Heart right ventricle (tissue), 16 donors: ENCODE measurements around the gene ALB. TPM values are rescaled to one million over a fixed set of nuclear protein-coding genes. Genes with fewer than 3 reads are reported as not detected.

Experiments
- ATAC-seq, 8 donors: fragments of 200-7000 bp; cut with Tn5 transposase; one replicate each; pipeline ENCODE4 v1.9.1; 2020; ENCODE audit warnings: mild to moderate bottlenecking in 8 of 8, moderate library complexity in 8 of 8, moderate number of reproducible peaks in 1 of 8
- DNase-seq, 2 donors: peaks; one replicate each; pipeline ENCODE4 v3.0.0-alpha.2; 2020
- H3K27ac ChIP-seq, 10 donors: fragments of 200-600 bp; sonication (generic) in 2 of 10; one replicate each; pipeline versions ENCODE4 v1.5.0 to v1.8.0; 2020 to 2022; ENCODE audit warnings: mild to moderate bottlenecking in 3 of 10
- H3K27me3 ChIP-seq, 7 donors: fragments of 200-600 bp; one replicate each; pipeline ENCODE4 v1.8.0; 2021 to 2022; ENCODE audit warnings: mild to moderate bottlenecking in 2 of 7
- H3K36me3 ChIP-seq, 9 donors: fragments of 200-600 bp; sonication (generic) in 1 of 9; one replicate each; pipeline versions ENCODE4 v1.5.0 to v1.8.0; 2020 to 2022; ENCODE audit warnings: mild to moderate bottlenecking in 2 of 9
- H3K4me1 ChIP-seq, 9 donors: fragments of 200-600 bp; sonication (generic) in 1 of 9; one replicate each; pipeline versions ENCODE4 v1.5.0 to v1.8.0; 2020 to 2022; ENCODE audit warnings: mild to moderate bottlenecking in 4 of 9
- H3K4me3 ChIP-seq, 10 donors: fragments of 200-600 bp; sonication (generic) in 2 of 10; one replicate each; pipeline versions ENCODE4 v1.5.0 to v1.8.0; 2020 to 2022; ENCODE audit warnings: mild to moderate bottlenecking in 7 of 10, moderate library complexity in 2 of 10
- H3K9me3 ChIP-seq, 11 donors: fragments of 200-600 bp in 10 of 11; sonication (generic) in 2 of 11; one replicate each; pipeline versions ENCODE4 v1.5.0 to v1.8.0; 2013 to 2022; ENCODE audit warnings: mild to moderate bottlenecking in 2 of 11, control low read depth in 1 of 11, moderate library complexity in 1 of 11
- WGBS, 2 donors: extraction: QIAGEN DNeasy Blood & Tissue Kit; methylation state at CpG; one replicate each; pipeline ENCODE4 v1.1.7; 2013; ENCODE audit warnings: inconsistent platforms in 1 of 2; 5-methylcytosine and 5-hydroxymethylcytosine counted together
- intact Hi-C, 10 donors: fragments of 100-400 bp; cut with DNase I; formaldehyde crosslinking; loops; one replicate each; pipeline versions ENCODE4 v1.11.1 to v1.14.2; 2022
- polyA plus RNA-seq, 2 donors: library from polyadenylated mRNA; stranded (reverse); fragments of 200-250 nt; gene quantifications; one replicate each; pipeline ENCODE4 v1.2.3, GENCODE V29; 2013
- total RNA-seq, 10 donors: library from RNA; stranded (reverse); fragmentation: NEBNext Ultra II Directional in 3 of 10; extraction: Animal tissue kit (Norgen Biotek cat#: 25700) in 3 of 10; gene quantifications; one replicate each; pipeline versions ENCODE4 v1.2.1 to v1.2.4, GENCODE V29; 2021 to 2023
- TF ChIP-seq, protein P1 (sequence below), 9 donors: fragments of 200-600 bp; sonication (generic) in 2 of 9; IDR thresholded peaks; one replicate each; pipeline versions ENCODE4 v1.5.0 to v1.8.0; 2021 to 2022; ENCODE audit warnings: antibody characterized with exemption in 9 of 9, mild to moderate bottlenecking in 5 of 9, moderate library complexity in 1 of 9
- donor health status: Arrhythmogenic right ventricular cardiomyopathy.
- donor health status: ischemic (EF 13 %, LVEDD 7.1; RV severe dilation, severe dysfunction).
- donor health status: healthy with polysubstance abuse.
- donor health status: DM: no; HTN: yes; CAD: no.
- donor health status: DM: no; HTN: no; CAD: no.
- donor health status: ischemic (EF 25% LVEDD 6.9; RV normal size, moderate dysfunction).
- donor health status: ischemic (EF 25% LVEDD 5.7; RV mildly dilated, moderate dysfunction).
- donor health status: healthy.
- donor health status: DM: yes; HTN: yes; CAD: no.
- donor health status: Ischemic cardiomyopathy.
- donor health status: ischemic (EF 35%, LVEDD 5.7; RV mildly dilated, moderate dysfunction).
- donor health status: nonischemic (EF 11% LVEDD 7.7; RV severe dilation, severe dysfunction).
- donor health status: DM: yes; HTN: yes; CAD: no.
- donor health status: PGD.
- donor health status: ischemic (EF 29% LVEDD 5.4; RV normal size, mild dysfunction).
- donor health status: nonischemic (EF 23%, LVEDD 6.1; RV moderate dilation, normal function).

Gene ALB
- total and polyA plus RNA-seq, 12 donors = 0.06 to 2.4 (median 0.53) TPM; not detected in 7

DNA sequence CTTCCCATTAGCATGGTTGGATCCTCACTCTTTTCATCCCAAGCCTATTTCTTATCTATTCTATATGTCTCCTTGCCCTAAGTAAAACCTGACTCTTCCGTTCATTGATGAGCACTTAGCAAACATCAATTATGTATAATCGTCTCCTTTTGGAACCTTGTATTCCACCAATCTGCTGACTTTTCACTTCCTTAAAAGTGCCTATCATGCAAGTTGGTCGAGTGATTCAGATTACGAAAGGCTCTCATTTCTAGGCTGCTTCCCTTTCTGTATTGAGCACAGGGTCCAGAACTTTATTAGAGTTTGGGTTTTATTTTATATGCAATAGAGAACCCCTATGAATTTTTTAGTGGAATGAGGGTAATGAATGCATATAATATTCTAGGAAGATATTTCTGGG lies 27.1 kb upstream of the ALB start:
- no peaks in the 10 kb centered on the region for H3K36me3 ChIP-seq
- WGBS, 2 donors = 81 to 85% methylated on average over 4 of the region's 4 CpGs
- TF ChIP-seq, protein P1, sequence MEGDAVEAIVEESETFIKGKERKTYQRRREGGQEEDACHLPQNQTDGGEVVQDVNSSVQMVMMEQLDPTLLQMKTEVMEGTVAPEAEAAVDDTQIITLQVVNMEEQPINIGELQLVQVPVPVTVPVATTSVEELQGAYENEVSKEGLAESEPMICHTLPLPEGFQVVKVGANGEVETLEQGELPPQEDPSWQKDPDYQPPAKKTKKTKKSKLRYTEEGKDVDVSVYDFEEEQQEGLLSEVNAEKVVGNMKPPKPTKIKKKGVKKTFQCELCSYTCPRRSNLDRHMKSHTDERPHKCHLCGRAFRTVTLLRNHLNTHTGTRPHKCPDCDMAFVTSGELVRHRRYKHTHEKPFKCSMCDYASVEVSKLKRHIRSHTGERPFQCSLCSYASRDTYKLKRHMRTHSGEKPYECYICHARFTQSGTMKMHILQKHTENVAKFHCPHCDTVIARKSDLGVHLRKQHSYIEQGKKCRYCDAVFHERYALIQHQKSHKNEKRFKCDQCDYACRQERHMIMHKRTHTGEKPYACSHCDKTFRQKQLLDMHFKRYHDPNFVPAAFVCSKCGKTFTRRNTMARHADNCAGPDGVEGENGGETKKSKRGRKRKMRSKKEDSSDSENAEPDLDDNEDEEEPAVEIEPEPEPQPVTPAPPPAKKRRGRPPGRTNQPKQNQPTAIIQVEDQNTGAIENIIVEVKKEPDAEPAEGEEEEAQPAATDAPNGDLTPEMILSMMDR (IDR thresholded peaks at IDR 0.05) = no peak
- H3K27me3 ChIP-seq = no peaks in the 10 kb centered on the region
- DNase-seq (no peak), ATAC-seq (no peak)
- H3K4me3 ChIP-seq = no peak overlapping the region
- H3K27ac ChIP-seq = no peak overlapping the region
- no peaks in the 10 kb centered on the region for H3K4me1 ChIP-seq
- no peaks in the 10 kb centered on the region for H3K9me3 ChIP-seq
- intact Hi-C loops = no loop called here

DNA sequence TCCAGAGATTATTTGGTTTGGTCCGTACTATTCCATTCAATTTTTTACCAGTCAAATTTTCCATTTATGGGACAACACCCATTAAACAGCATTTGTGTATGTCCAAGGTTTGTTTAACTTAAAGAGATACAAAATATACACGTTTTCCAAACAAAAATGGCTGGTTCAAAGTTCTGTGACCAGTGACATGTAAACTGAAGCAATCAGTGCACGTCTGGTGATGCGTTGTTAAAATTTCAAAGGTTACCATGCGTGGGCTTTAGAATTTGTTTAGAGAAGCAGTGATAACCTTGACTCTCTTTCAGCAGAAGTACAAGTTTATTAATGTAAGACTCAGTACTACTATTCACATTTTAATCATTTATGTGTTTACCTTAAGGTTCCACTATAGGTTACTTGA lies 25.2 kb upstream of the ALB start:
- H3K9me3 ChIP-seq = no peaks in the 10 kb centered on the region
- no peaks in the 10 kb centered on the region for H3K4me1 ChIP-seq
- WGBS, 2 donors = 68 to 72% methylated on average over 5 of the region's 5 CpGs
- no peak for ATAC-seq
- intact Hi-C loops = no loop called here
- H3K36me3 ChIP-seq = no peaks in the 10 kb centered on the region
- no peak overlapping the region for H3K27ac ChIP-seq
- DNase-seq = no peak
- no peak overlapping the region for H3K4me3 ChIP-seq
- H3K27me3 ChIP-seq = no peaks in the 10 kb centered on the region
- TF ChIP-seq, protein P1 (IDR thresholded peaks at IDR 0.05) = no peak

DNA sequence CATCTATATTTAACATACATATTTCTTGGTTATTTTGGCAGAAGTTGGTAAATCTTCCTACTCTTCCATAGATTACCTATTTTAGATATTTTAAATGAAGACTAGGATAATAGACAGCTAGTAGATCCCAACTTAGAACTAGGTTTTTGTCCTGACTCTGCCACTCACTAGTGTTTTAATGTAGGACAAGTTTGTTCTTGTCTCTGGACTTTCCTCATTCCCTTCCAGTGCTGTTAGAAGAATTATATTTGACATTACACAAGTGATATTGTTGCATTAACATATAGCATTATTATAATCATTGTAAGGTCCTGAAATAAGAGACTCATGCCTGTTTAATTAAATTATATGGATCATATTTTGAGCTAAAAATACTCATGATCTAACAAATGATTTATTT lies 24.1 kb upstream of the ALB start:
- Histone ChIP-seq H3K36me3 (no peaks in the 10 kb centered on the region), H3K4me1 (no peaks in the 10 kb centered on the region), H3K9me3 (no peaks in the 10 kb centered on the region), H3K27ac (no peak overlapping the region), H3K4me3 (no peak overlapping the region), H3K27me3 (no peaks in the 10 kb centered on the region)
- TF ChIP-seq, protein P1 (IDR thresholded peaks at IDR 0.05) = no peak
- intact Hi-C loops = no loop called here
- ATAC-seq = no peak
- no peak for DNase-seq

DNA sequence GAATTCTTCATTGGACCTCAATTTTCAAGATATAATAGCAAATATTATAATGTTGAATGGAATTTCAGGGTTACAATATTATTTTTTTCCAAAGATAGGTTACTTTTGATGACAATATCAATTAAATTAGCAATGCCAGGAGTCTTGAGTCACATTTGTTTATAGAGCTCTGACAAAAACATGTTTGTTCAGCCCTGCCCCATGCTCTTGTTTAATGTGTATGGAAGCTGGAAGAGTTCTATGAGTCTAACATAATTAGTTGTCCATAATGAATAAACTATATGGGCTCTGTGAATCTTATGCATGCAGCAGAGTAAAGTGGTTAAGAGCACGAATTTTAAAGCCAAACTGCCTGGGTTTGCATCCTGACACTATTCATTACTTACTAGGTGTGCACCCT lies 22.9 kb upstream of the ALB start:
- Histone ChIP-seq H3K27ac (no peak overlapping the region), H3K36me3 (no peaks in the 10 kb centered on the region), H3K4me1 (no peaks in the 10 kb centered on the region), H3K4me3 (no peak overlapping the region), H3K9me3 (peaks cover 0 to 10% (median 0%) of the 10 kb centered on the region in 11 donors), H3K27me3 (no peaks in the 10 kb centered on the region)
- ATAC-seq (no peak), DNase-seq (no peak)
- TF ChIP-seq, protein P1 (IDR thresholded peaks at IDR 0.05) = no peak
- WGBS, 2 donors = 48 to 51% methylated on average over 1 of the region's 1 CpG
- intact Hi-C loops = no loop called here

DNA sequence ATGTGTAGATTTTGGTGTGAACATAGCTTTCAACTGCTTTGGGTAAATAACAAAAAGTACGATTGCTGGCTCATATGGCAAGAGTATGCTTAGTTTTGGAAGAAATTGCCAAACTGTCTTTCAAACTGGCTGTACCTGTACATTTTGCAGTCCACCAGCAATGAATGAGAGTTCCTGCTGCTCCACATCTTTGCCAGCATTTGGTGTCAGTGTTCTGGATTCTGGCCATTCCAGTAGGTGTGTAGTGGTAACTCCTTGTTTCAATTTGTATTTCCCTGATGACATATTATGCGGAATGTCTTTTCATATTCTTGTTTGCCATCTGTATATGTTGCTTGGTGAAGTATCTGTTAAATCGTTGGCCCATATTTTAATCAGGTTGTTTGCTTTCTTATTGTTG lies 20.6 kb upstream of the ALB start:
- Histone ChIP-seq H3K36me3 (no peaks in the 10 kb centered on the region), H3K4me3 (no peak overlapping the region), H3K27me3 (no peaks in the 10 kb centered on the region), H3K9me3 (peaks cover 0 to 13% (median 0%) of the 10 kb centered on the region in 11 donors), H3K4me1 (no peaks in the 10 kb centered on the region), H3K27ac (no peak overlapping the region)
- WGBS, 2 donors = 82 to 84% methylated on average over 3 of the region's 3 CpGs
- DNase-seq (no peak), ATAC-seq (no peak)
- intact Hi-C loops = no loop called here
- TF ChIP-seq, protein P1 (IDR thresholded peaks at IDR 0.05) = no peak
